Skeletal muscle satellite cell (primary cell): ENCODE results near the gene PRKX.
"Not testable (repeated sequence)": the region's sequence is repeated elsewhere in the genome, so short reads cannot be mapped to it uniquely, and the experiment has no call there.

ENCODE experiments used
- H3K27me3 ChIP-seq: 2 replicates; pipeline ENCODE4 v1.7.0; 2013; ENCODE audit warnings: low read length; ENCODE audit not compliant: control insufficient read depth, insufficient read depth
- H3K36me3 ChIP-seq: 2 replicates; pipeline ENCODE4 v1.7.0; 2013; ENCODE audit warnings: mild to moderate bottlenecking, control low read depth, low read length; ENCODE audit not compliant: insufficient read depth
- H3K4me1 ChIP-seq: 2 replicates; pipeline ENCODE4 v1.7.0; 2013; ENCODE audit warnings: low read length; ENCODE audit not compliant: control insufficient read depth, insufficient read depth
- H3K4me2 ChIP-seq: 2 replicates; pipeline ENCODE4 v1.7.0; 2013; ENCODE audit warnings: mild to moderate bottlenecking, low read length
- H3K4me3 ChIP-seq: 2 replicates; pipeline ENCODE4 v1.7.0; 2013; ENCODE audit warnings: low read length
- H3K9ac ChIP-seq: 2 replicates; pipeline ENCODE4 v1.7.0; 2013; ENCODE audit warnings: mild to moderate bottlenecking, low read depth, low read length, moderate library complexity
- H3K9me3 ChIP-seq: replicated peaks from 2 replicates; pipeline ENCODE4 v1.7.0; 2013; ENCODE audit warnings: mild to moderate bottlenecking, control low read depth, low read length

PRKX gene

GRCh38 chrX:3732326-3733042, 19.0 kb upstream of the PRKX start:
- H3K36me3 ChIP-seq, H3K9me3 ChIP-seq, H3K9ac ChIP-seq: not testable (repeated sequence)

DNA sequence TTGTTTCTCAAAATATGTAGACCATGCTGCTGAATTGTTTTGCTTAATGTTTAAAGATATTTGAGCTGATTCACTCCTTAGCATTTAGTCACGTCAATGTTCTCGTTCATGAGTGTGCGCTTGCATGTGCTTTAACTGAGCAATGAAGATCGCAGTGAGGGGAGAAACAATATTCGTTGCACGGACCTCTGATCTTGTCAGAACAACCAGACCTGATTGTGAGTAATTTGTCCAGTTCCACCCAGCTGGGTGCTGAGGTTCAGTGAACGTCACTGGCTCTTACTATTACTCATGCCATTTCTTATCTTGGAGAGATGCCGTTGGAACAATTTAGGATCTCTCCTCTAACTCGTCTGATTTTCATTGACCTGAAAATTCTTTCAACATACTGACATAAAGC, 15.0 kb upstream of the PRKX start:
- Histone ChIP-seq H3K4me3 (no peak overlapping the region), H3K4me2 (no peak overlapping the region), H3K4me1 (no peaks in the 10 kb centered on the region), H3K36me3 (no peaks in the 10 kb centered on the region), H3K9ac (no peak overlapping the region), H3K9me3 (no peaks in the 10 kb centered on the region), H3K27me3 (no peaks in the 10 kb centered on the region)

More at GRCh38 chrX:3732326-3733042, 19.0 kb upstream of the PRKX start:
- not testable (repeated sequence) for H3K4me1 ChIP-seq, H3K27me3 ChIP-seq, H3K4me2 ChIP-seq, H3K4me3 ChIP-seq

GRCh38 chrX:3723460-3723859, 10.0 kb upstream of the PRKX start:
- H3K27me3 ChIP-seq, H3K36me3 ChIP-seq, H3K9ac ChIP-seq, H3K4me3 ChIP-seq, H3K4me1 ChIP-seq, H3K9me3 ChIP-seq, H3K4me2 ChIP-seq: not testable (repeated sequence)

GRCh38 chrX:3717742-3718420, 4.4 kb upstream of the PRKX start:
- Histone ChIP-seq H3K9ac (no peak overlapping the region), H3K4me3 (no peak overlapping the region), H3K9me3 (no peaks in the 10 kb centered on the region), H3K4me1 (no peaks in the 10 kb centered on the region), H3K36me3 (no peaks in the 10 kb centered on the region), H3K4me2 (no peak overlapping the region), H3K27me3 (no peaks in the 10 kb centered on the region)

- no peak overlapping the region for H3K9ac ChIP-seq
- no peaks in the 10 kb centered on the region for H3K27me3 ChIP-seq
- H3K4me3 ChIP-seq: no peak overlapping the region
- H3K4me1 ChIP-seq: no peaks in the 10 kb centered on the region
- H3K4me2 ChIP-seq: no peak overlapping the region
- H3K36me3 ChIP-seq: no peaks in the 10 kb centered on the region
- H3K9me3 ChIP-seq: no peaks in the 10 kb centered on the region
These were observed 2.5 kb upstream of the PRKX start for GRCh38 chrX:3715921-3716320.

DNA sequence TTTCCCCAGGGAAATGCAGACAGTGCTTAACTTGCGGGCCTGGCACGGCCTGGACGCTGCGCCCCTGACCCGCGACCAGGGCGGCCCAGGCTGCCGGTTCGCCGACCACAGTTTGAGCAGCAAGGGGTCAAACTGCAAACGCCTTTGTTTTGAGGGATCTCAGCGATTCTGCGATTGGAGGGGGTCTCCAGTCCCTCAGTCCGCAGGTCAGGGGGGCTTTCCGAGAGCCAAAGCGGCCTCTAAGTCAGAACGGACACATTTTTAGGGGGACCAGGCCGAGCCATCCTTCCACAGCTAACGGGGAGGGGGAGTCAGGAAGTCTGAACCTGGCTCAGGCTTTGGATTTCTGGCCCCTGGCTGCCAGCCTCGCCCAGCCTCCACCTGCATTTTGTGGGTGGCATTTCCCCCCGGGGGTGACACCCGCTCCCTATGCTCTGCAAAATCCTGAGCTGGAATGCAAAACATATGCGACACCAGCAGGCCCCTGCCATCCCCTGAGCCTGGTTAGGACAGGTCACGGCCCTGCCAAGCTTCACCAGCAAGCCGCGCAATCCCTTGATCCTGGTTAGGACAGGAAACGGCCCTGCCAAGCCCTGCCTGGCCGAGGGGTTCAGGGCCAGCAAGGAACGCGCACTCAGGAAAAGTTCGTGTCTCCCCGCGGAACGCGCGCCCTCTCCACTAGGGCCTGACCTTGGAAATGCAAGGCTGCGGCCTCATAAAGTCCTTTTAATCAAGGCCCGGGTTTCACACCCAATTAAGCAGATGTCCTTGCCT, 1.4 kb upstream of the PRKX start:
- not testable (repeated sequence) for H3K9me3 ChIP-seq, H3K4me3 ChIP-seq, H3K9ac ChIP-seq, H3K4me2 ChIP-seq, H3K4me1 ChIP-seq, H3K36me3 ChIP-seq, H3K27me3 ChIP-seq

- H3K9ac ChIP-seq: peak overlapping the region; percentile 79
- H3K27me3 ChIP-seq: no peaks in the 10 kb centered on the region
- H3K4me2 ChIP-seq: peak overlapping the region; percentile 88
- no peaks in the 10 kb centered on the region for H3K4me1 ChIP-seq
- H3K9me3 ChIP-seq: no peaks in the 10 kb centered on the region
- no peaks in the 10 kb centered on the region for H3K36me3 ChIP-seq
- H3K4me3 ChIP-seq: peak overlapping the region; percentile 78
These were observed 537 bp upstream of the PRKX start for GRCh38 chrX:3713937-3714434.

DNA sequence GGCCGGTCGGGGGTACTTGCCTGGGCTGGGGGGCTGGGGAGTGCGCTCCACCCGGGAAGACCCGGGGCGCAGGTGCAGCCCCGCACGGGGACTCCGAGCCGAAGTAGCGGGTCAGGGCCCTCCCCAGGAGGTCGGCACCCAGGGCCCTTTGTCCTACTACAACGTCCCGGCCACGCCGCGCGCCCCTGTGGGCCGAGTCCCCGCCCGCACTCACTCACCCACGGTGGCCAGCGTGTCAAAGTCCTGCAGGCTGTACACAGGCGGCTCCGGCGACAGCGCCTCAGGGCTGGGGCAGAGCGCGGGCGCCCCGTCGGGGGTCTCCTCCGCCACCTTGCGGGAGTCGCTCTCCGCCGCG, 602 bp downstream of the PRKX start:
- peak overlapping the region; percentile 78 for H3K4me3 ChIP-seq
- H3K27me3 ChIP-seq: no peaks in the 10 kb centered on the region
- peak overlapping the region; percentile 93 for H3K4me2 ChIP-seq
- H3K9me3 ChIP-seq: no peaks in the 10 kb centered on the region
- no peaks in the 10 kb centered on the region for H3K4me1 ChIP-seq
- H3K9ac ChIP-seq: peak overlapping the region; percentile 79
- H3K36me3 ChIP-seq: no peaks in the 10 kb centered on the region

GRCh38 chrX:3712051-3712869, 1.2 kb downstream of the PRKX start:
- Histone ChIP-seq H3K9me3 (no peaks in the 10 kb centered on the region), H3K4me1 (no peaks in the 10 kb centered on the region), H3K4me3 (peak overlapping the region; percentile 78), H3K4me2 (peak overlapping the region; percentile 93), H3K27me3 (no peaks in the 10 kb centered on the region), H3K9ac (peak overlapping the region; percentile 79), H3K36me3 (no peaks in the 10 kb centered on the region)

GRCh38 chrX:3711331-3711917, 2.0 kb downstream of the PRKX start:
- H3K9me3 ChIP-seq: no peaks in the 10 kb centered on the region
- H3K27me3 ChIP-seq: no peaks in the 10 kb centered on the region
- H3K36me3 ChIP-seq: no peaks in the 10 kb centered on the region
- peak overlapping the region; percentile 79 for H3K9ac ChIP-seq
- no peaks in the 10 kb centered on the region for H3K4me1 ChIP-seq
- peak overlapping the region; percentile 78 for H3K4me3 ChIP-seq
- peak overlapping the region; percentile 93 for H3K4me2 ChIP-seq
